Measurements from ENCODE around the gene BIN2.

DNA sequence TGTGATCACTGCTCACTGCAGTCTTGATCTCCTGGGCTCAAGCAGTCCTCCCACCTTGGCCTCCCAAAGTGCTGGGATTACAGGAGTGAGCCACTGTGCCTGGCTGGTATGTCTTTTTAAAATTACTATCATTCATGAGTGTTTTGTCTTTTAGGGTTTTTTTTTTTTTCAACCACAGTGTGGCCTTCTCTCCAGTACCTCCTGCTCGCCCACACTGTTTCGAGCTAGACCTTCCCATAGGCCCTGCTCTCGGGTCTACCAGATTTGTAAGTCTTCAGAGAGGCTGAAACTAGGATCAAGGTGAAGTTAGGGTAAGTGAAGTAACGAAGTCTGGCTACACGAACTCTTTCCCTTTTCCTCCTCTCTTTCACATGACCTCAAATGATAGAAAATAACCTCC is 1.5 kb downstream of the BIN2 start:
- TF ChIP-seq, protein P1, sequence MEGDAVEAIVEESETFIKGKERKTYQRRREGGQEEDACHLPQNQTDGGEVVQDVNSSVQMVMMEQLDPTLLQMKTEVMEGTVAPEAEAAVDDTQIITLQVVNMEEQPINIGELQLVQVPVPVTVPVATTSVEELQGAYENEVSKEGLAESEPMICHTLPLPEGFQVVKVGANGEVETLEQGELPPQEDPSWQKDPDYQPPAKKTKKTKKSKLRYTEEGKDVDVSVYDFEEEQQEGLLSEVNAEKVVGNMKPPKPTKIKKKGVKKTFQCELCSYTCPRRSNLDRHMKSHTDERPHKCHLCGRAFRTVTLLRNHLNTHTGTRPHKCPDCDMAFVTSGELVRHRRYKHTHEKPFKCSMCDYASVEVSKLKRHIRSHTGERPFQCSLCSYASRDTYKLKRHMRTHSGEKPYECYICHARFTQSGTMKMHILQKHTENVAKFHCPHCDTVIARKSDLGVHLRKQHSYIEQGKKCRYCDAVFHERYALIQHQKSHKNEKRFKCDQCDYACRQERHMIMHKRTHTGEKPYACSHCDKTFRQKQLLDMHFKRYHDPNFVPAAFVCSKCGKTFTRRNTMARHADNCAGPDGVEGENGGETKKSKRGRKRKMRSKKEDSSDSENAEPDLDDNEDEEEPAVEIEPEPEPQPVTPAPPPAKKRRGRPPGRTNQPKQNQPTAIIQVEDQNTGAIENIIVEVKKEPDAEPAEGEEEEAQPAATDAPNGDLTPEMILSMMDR (conservative IDR thresholded peaks at IDR 0.05 in 1 of 2, IDR thresholded peaks at IDR 0.05 in 1 of 2; ENCODE audit: extremely low read depth in 1 of 2, insufficient read depth in 1 of 2, low read depth in 1 of 2, low read length in 2 of 2), result no peak
- no peak for TF ChIP-seq EZH2 (IDR thresholded peaks at IDR 0.05; ENCODE audit: borderline replicate concordance, low read length)
